HEK293 (cell line): ENCODE data around the gene ROR2.

Experiments used
- CTCF ChIP-seq: fragments of 450-650 bp; formaldehyde crosslinking; IDR thresholded peaks from 2 replicates; pipeline ENCODE4 v1.5.1; 2016; ENCODE audit warnings: missing biosample characterization, missing genetic modification characterization
- INSM2 ChIP-seq: fragments of 450-650 bp; formaldehyde crosslinking; IDR thresholded peaks from 2 replicates; pipeline ENCODE4 v1.5.1; 2016; ENCODE audit warnings: missing biosample characterization, missing genetic modification characterization
- ZBTB1 ChIP-seq: fragments of 450-650 bp; formaldehyde crosslinking; IDR thresholded peaks from 2 replicates; pipeline ENCODE4 v1.5.1; 2016; ENCODE audit warnings: missing biosample characterization, missing genetic modification characterization
- ZBTB10 ChIP-seq: fragments of 450-650 bp; formaldehyde crosslinking; IDR thresholded peaks from 2 replicates; pipeline ENCODE4 v1.5.1; 2016; ENCODE audit warnings: missing biosample characterization, missing genetic modification characterization
- ZNF184 ChIP-seq: fragments of 450-650 bp; IDR thresholded peaks from 2 replicates; pipeline ENCODE4 v1.5.1; 2018; ENCODE audit warnings: missing biosample characterization, mild to moderate bottlenecking, missing genetic modification characterization
- ZNF423 ChIP-seq: fragments of 450-650 bp; formaldehyde crosslinking; IDR thresholded peaks from 2 replicates; pipeline ENCODE4 v1.5.1; 2016; ENCODE audit warnings: missing biosample characterization, missing genetic modification characterization
- ZNF549 ChIP-seq: fragments of 450-650 bp; IDR thresholded peaks from 2 replicates; pipeline ENCODE4 v1.5.1; 2018; ENCODE audit warnings: missing biosample characterization, missing genetic modification characterization, mild to moderate bottlenecking, inconsistent platforms, moderate library complexity

- TF ChIP-seq ZBTB10 (tag by site-specific recombination) = no peak
- TF ChIP-seq ZNF184 (tag by site-specific recombination) = no peak
- TF ChIP-seq ZNF549 (tag by site-specific recombination) = no peak
- TF ChIP-seq CTCF (tag by site-specific recombination) = no peak
- TF ChIP-seq ZNF423 = no peak
- TF ChIP-seq INSM2 (tag by site-specific recombination) = no peak
- TF ChIP-seq ZBTB1 (tag by site-specific recombination) = no peak
Measured at GRCh38 chr9:91519520-91520277, 430.3 kb downstream of the ROR2 start.
